ENCODE data around the gene CACNA1I. TPM values are rescaled to one million over a fixed set of nuclear protein-coding genes. Genes with fewer than 3 reads are reported as not detected.

The CACNA1I gene
- total RNA-seq, 6 experiments from 2014 or later = 0.06 TPM; not detected in 5

GRCh38 chr22:39714321-39714720 lies 143.8 kb downstream of the CACNA1I start:
- intact Hi-C loops (cut with DNase I) = no loop called here
- no peaks in the 10 kb centered on the region for H3K9me3 ChIP-seq
- H3K4me3 ChIP-seq = no peak overlapping the region
- DNase-seq (peak in 1 of 3 donors; percentile 27), ATAC-seq (peak in 1 of 4 donors; percentile 12)
- WGBS (ENCODE audit: insufficient coverage, low coverage, low lambda C conversion rate, missing lambda C conversion rate) = no CpG with 5 or more reads among the region's 8 CpGs
- no peaks in the 10 kb centered on the region for H3K36me3 ChIP-seq
- no peaks in the 10 kb centered on the region for H3K4me1 ChIP-seq
- H3K27me3 ChIP-seq = no peaks in the 10 kb centered on the region
- no peak overlapping the region for H3K27ac ChIP-seq
- TF ChIP-seq CTCF (IDR thresholded peaks at IDR 0.05) = no peak
- TF ChIP-seq POLR2A (IDR thresholded peaks at IDR 0.05) = no peak

- Histone ChIP-seq H3K9me3 (no peaks in the 10 kb centered on the region), H3K4me3 (no peak overlapping the region), H3K4me1 (no peaks in the 10 kb centered on the region), H3K27ac (no peak overlapping the region), H3K27me3 (no peaks in the 10 kb centered on the region), H3K36me3 (no peaks in the 10 kb centered on the region)
- 53% methylated on average over 7 of the region's 25 CpGs for WGBS (ENCODE audit: insufficient coverage, low coverage, low lambda C conversion rate, missing lambda C conversion rate)
- intact Hi-C loops (cut with DNase I) = no loop called here
- DNase-seq (no peak), ATAC-seq (no peak)
- TF ChIP-seq CTCF (IDR thresholded peaks at IDR 0.05) (no peak), POLR2A (IDR thresholded peaks at IDR 0.05) (no peak)
Observed at GRCh38 chr22:39715778-39716495, 145.4 kb downstream of the CACNA1I start.

- Histone ChIP-seq H3K36me3 (no peaks in the 10 kb centered on the region), H3K27me3 (no peaks in the 10 kb centered on the region), H3K9me3 (no peaks in the 10 kb centered on the region), H3K4me3 (no peak overlapping the region), H3K4me1 (no peaks in the 10 kb centered on the region), H3K27ac (no peak overlapping the region)
- DNase-seq = no peak
- 73% methylated on average over 8 of the region's 10 CpGs for WGBS (ENCODE audit: insufficient coverage, low coverage, low lambda C conversion rate, missing lambda C conversion rate)
- TF ChIP-seq POLR2A (IDR thresholded peaks at IDR 0.05) (no peak), CTCF (IDR thresholded peaks at IDR 0.05) (no peak)
- intact Hi-C loops (cut with DNase I) = no loop called here
- ATAC-seq = no peak
Observed at GRCh38 chr22:39716534-39716933, 146.0 kb downstream of the CACNA1I start.

- Histone ChIP-seq H3K4me3 (no peak overlapping the region), H3K9me3 (no peaks in the 10 kb centered on the region), H3K27ac (no peak overlapping the region), H3K36me3 (no peaks in the 10 kb centered on the region), H3K27me3 (no peaks in the 10 kb centered on the region), H3K4me1 (no peaks in the 10 kb centered on the region)
- intact Hi-C loops (cut with DNase I) = no loop called here
- DNase-seq (no peak), ATAC-seq (no peak)
- no peak for TF ChIP-seq CTCF (IDR thresholded peaks at IDR 0.05)
- TF ChIP-seq POLR2A (IDR thresholded peaks at IDR 0.05) = no peak
- 63% methylated on average over 8 of the region's 8 CpGs for WGBS (ENCODE audit: insufficient coverage, low coverage, low lambda C conversion rate, missing lambda C conversion rate)
Observed at GRCh38 chr22:39717099-39717498, 146.5 kb downstream of the CACNA1I start.
